CD4-positive, alpha-beta T cell treated with Interleukin-15 for 1 hour (primary cell): ENCODE measurements around the gene COMMD2.

Experiments
- DNase-seq: peaks from one replicate; pipeline ENCODE4 v3.0.0-alpha.2; 2020

COMMD2 gene

DNA sequence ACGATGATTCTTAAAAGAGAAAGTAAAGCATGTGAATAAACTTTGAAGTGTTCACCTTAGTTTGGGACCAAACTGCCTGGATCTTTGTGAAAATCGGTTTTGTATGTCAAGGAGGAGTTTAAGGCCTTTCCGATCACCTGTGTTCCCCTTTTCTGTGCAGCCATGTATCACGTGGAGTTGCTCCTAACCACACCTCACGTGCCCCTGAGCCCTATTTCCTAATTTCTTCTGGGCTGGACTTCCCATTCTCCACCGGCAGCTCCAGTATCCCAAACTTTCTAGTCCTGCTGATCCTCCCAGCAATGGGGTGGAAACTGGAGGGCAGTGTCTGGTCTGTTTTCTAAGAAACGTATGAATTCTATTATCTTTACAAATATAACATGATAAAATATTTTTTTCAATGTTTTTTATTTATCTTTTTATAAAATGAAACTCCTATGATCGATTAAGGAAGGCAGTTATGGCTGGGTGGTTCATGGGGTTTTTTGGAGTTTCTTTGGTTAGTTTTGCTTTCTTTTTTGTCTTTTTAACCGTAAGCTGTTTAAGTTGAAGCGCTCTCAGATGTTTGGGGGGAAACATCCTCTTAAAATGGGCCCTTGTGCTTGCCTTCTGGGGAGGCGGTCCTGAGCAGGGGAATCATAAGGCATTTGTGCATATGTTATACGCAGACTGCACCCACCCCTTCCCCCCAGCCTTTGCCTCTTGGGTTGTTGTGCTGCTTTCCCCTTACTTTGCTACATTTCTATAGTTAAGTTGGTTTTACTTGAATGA lies 50.9 kb downstream of the COMMD2 start:
- no peak for DNase-seq
